HepG2 (cell line): ENCODE measurements around the gene MLXIPL. TPM values are rescaled to one million over a fixed set of nuclear protein-coding genes. Genes with fewer than 3 reads are reported as not detected.

Source experiments
- AHR ChIP-seq: IDR thresholded peaks from 2 replicates; pipeline ENCODE4 v1.6.1; 2018; ENCODE audit warnings: missing genetic modification reagents, missing compliant biosample characterization
- CBX5 ChIP-seq: sonication (generic); formaldehyde crosslinking; IDR thresholded peaks from 2 replicates; pipeline ENCODE4 v1.4.0; 2020; ENCODE audit warnings: missing genetic modification reagents, borderline replicate concordance
- CENPT ChIP-seq: sonication (generic); formaldehyde crosslinking; IDR thresholded peaks from 2 replicates; pipeline ENCODE4 v1.8.0; 2022; ENCODE audit warnings: low read depth, mild to moderate bottlenecking, moderate library complexity, missing genetic modification reagents
- DPF2 ChIP-seq: sonication (generic); formaldehyde crosslinking; IDR thresholded peaks from 2 replicates; pipeline ENCODE4 v1.4.0; 2020; ENCODE audit warnings: mild to moderate bottlenecking, low read depth, missing genetic modification reagents, borderline replicate concordance
- GABPA ChIP-seq, 2 experiments: IDR thresholded peaks; 2 replicates each; pipeline ENCODE4 v1.6.1; 2011 to 2016; ENCODE audit warnings: low read depth in 2 of 2, low read length in 1 of 2, missing biosample characterization in 1 of 2, missing genetic modification characterization in 1 of 2
- GABPB1 ChIP-seq: IDR thresholded peaks from 2 replicates; pipeline ENCODE4 v1.6.1; 2016; ENCODE audit warnings: mild to moderate bottlenecking, missing genetic modification reagents, moderate library complexity, missing compliant biosample characterization
- HMGXB4 ChIP-seq, 2 experiments: sonication (generic) in 1 of 2; formaldehyde crosslinking in 1 of 2; IDR thresholded peaks; 2 replicates each; pipeline versions ENCODE4 v1.4.0 to v1.6.1; 2018 to 2020; ENCODE audit warnings: missing genetic modification reagents in 2 of 2, borderline replicate concordance in 1 of 2, low read depth in 1 of 2, mild to moderate bottlenecking in 1 of 2, missing biosample characterization in 1 of 2
- HNRNPUL1 ChIP-seq: fragments of 200-400 bp; formaldehyde crosslinking; IDR thresholded peaks from 2 replicates; pipeline ENCODE4 v1.6.1; 2017; ENCODE audit warnings: low read depth, mild to moderate bottlenecking, low read length, moderate library complexity
- IKZF4 ChIP-seq: sonication (generic); formaldehyde crosslinking; IDR thresholded peaks from 2 replicates; pipeline ENCODE4 v1.5.1; 2020; ENCODE audit warnings: borderline replicate concordance, mild to moderate bottlenecking, low read depth, missing genetic modification reagents; ENCODE audit errors: not compliant biosample characterization
- NRL ChIP-seq: sonication (generic); formaldehyde crosslinking; IDR thresholded peaks from 2 replicates; pipeline ENCODE4 v1.5.0; 2020; ENCODE audit warnings: missing genetic modification reagents, mild to moderate bottlenecking, moderate library complexity, borderline replicate concordance
- PAX8 ChIP-seq: sonication (generic); formaldehyde crosslinking; IDR thresholded peaks from 2 replicates; pipeline ENCODE4 v1.8.0; 2022; ENCODE audit warnings: mild to moderate bottlenecking, missing genetic modification reagents, borderline replicate concordance
- REPIN1 ChIP-seq: sonication (generic); formaldehyde crosslinking; IDR thresholded peaks from 2 replicates; pipeline ENCODE4 v1.8.0; 2022; ENCODE audit warnings: missing genetic modification reagents, low read depth, mild to moderate bottlenecking, borderline replicate concordance
- SNAPC2 ChIP-seq: sonication (generic); formaldehyde crosslinking; IDR thresholded peaks from 2 replicates; pipeline ENCODE4 v1.8.1; 2022; ENCODE audit warnings: mild to moderate bottlenecking, missing genetic modification reagents
- STAT6 ChIP-seq: sonication (generic); formaldehyde crosslinking; IDR thresholded peaks from 2 replicates; pipeline ENCODE4 v1.4.0; 2020; ENCODE audit warnings: missing genetic modification reagents, mild to moderate bottlenecking, borderline replicate concordance
- SUZ12 ChIP-seq: fragments of 150-350 bp; IDR thresholded peaks from 2 replicates; pipeline ENCODE4 v1.6.1; 2014; ENCODE audit warnings: low read depth, low read length
- THAP11 ChIP-seq: IDR thresholded peaks from 2 replicates; pipeline ENCODE4 v1.6.1; 2016; ENCODE audit warnings: missing biosample characterization, missing genetic modification reagents
- THRA ChIP-seq: sonication (generic); formaldehyde crosslinking; IDR thresholded peaks from 2 replicates; pipeline ENCODE4 v1.4.0; 2020; ENCODE audit warnings: missing genetic modification reagents, borderline replicate concordance
- YEATS2 ChIP-seq: sonication (generic); formaldehyde crosslinking; IDR thresholded peaks from 2 replicates; pipeline ENCODE4 v1.4.0; 2020; ENCODE audit warnings: missing genetic modification reagents, borderline replicate concordance
- ZFP36L2 ChIP-seq: sonication (generic); formaldehyde crosslinking; IDR thresholded peaks from 2 replicates; pipeline ENCODE4 v1.4.0; 2020; ENCODE audit warnings: missing genetic modification reagents
- ZFP90 ChIP-seq: sonication (generic); formaldehyde crosslinking; IDR thresholded peaks from 2 replicates; pipeline ENCODE4 v1.8.0; 2022; ENCODE audit warnings: missing genetic modification reagents, mild to moderate bottlenecking, inconsistent platforms, borderline replicate concordance
- ZFYVE20 ChIP-seq: sonication (generic); formaldehyde crosslinking; IDR thresholded peaks from 2 replicates; pipeline ENCODE4 v1.8.0; 2023; ENCODE audit warnings: low read depth, mild to moderate bottlenecking, moderate library complexity, missing genetic modification reagents, borderline replicate concordance
- ZMAT5 ChIP-seq: sonication (generic); formaldehyde crosslinking; IDR thresholded peaks from 2 replicates; pipeline ENCODE4 v1.5.0; 2020; ENCODE audit warnings: mild to moderate bottlenecking, low read depth, missing genetic modification reagents, borderline replicate concordance
- ZNF160 ChIP-seq: sonication (generic); formaldehyde crosslinking; IDR thresholded peaks from 2 replicates; pipeline ENCODE4 v1.8.0; 2022; ENCODE audit warnings: mild to moderate bottlenecking, inconsistent platforms, missing genetic modification reagents
- ZNF674 ChIP-seq: sonication (generic); formaldehyde crosslinking; IDR thresholded peaks from 2 replicates; pipeline ENCODE4 v1.5.0; 2020; ENCODE audit warnings: low read depth, mild to moderate bottlenecking, missing genetic modification reagents
- ZNF850 ChIP-seq: sonication (generic); formaldehyde crosslinking; conservative IDR thresholded peaks from 2 replicates; pipeline ENCODE4 v1.9.0; 2021; ENCODE audit warnings: mild to moderate bottlenecking, missing genetic modification reagents
- polyA plus RNA-seq, 8 experiments: library from polyadenylated mRNA; depleted of rRNA in 3 of 8; stranded (reverse) in 7 of 8; unstranded in 1 of 8; fragments of >200 nt; fragmentation: Illumina TruSeq in 4 of 8; extraction: Trizol in 4 of 8; gene quantifications; 2 replicates each; pipeline versions ENCODE4 v1.2.1 to v1.2.3, GENCODE V29; 2011 to 2016; ENCODE audit warnings: low read depth in 4 of 8, missing spikeins in 1 of 8, mixed read lengths in 1 of 8; ENCODE audit not compliant: insufficient read depth in 1 of 8
- total RNA-seq, 5 experiments: library from RNA; depleted of rRNA; stranded (reverse); fragments of >200 nt; fragmentation: Illumina TruSeq; extraction: Trizol; gene quantifications; 2 replicates each; pipeline ENCODE4 v1.2.3, GENCODE V29; 2016; ENCODE audit warnings: low read depth in 1 of 5

The MLXIPL gene
- total and polyA plus RNA-seq, 2 of the 13 experiments (the other 11 are each of a cell fraction or from before 2014, with no cell fraction given): 51.6 to 60.1 TPM

- TF ChIP-seq STAT6 (CRISPR knock-in tag) (no peak), ZNF850 (CRISPR knock-in tag) (no peak), SNAPC2 (no peak), IKZF4 (CRISPR knock-in tag) (no peak), NRL (CRISPR knock-in tag) (no peak), ZNF160 (CRISPR knock-in tag) (no peak), CBX5 (CRISPR knock-in tag) (no peak), YEATS2 (no peak), ZNF674 (peak; percentile 8; the same call in 1 of the 2 replicates), ZFP36L2 (CRISPR knock-in tag) (no peak), PAX8 (CRISPR knock-in tag) (0 out of 2 replicates have a peak, but pooled peaks have one; percentile 3), ZFP90 (CRISPR knock-in tag) (no peak), AHR (CRISPR knock-in tag) (no peak), HNRNPUL1 (no peak), ZFYVE20 (CRISPR knock-in tag) (no peak), THRA (no peak), ZMAT5 (CRISPR knock-in tag) (no peak), REPIN1 (CRISPR knock-in tag) (no peak), HMGXB4 (CRISPR knock-in tag; IDR thresholded peaks at IDR 0.05; ENCODE audit: borderline replicate concordance in 1 of 2, low read depth in 1 of 2) (no peak), THAP11 (peak; percentile 66), CENPT (CRISPR knock-in tag) (0 out of 2 replicates have a peak, but pooled peaks have one; percentile 10), SUZ12 (no peak), DPF2 (CRISPR knock-in tag) (no peak), GABPB1 (CRISPR knock-in tag) (peak; percentile 86), GABPA (IDR thresholded peaks at IDR 0.05; ENCODE audit: low read depth, low read length) (peak; percentile 70), GABPA (CRISPR knock-in tag; IDR thresholded peaks at IDR 0.05; ENCODE audit: low read depth) (peak; percentile 51)
These were observed 67.3 kb downstream of the MLXIPL start (continued) for GRCh38 chr7:73557108-73557396.
